ENCODE data around the gene GGN.
A peak's percentile ranks its signal among the peaks of the same experiment; 100 is the strongest.
"Not testable (repeated sequence)": the region's sequence is repeated elsewhere in the genome, so short reads cannot be mapped to it uniquely, and the experiment has no call there.

Gene GGN

GRCh38 chr19:38360839-38361631 lies 26.8 kb downstream of the GGN start:
- peak; percentile 58 for DNase-seq

DNA sequence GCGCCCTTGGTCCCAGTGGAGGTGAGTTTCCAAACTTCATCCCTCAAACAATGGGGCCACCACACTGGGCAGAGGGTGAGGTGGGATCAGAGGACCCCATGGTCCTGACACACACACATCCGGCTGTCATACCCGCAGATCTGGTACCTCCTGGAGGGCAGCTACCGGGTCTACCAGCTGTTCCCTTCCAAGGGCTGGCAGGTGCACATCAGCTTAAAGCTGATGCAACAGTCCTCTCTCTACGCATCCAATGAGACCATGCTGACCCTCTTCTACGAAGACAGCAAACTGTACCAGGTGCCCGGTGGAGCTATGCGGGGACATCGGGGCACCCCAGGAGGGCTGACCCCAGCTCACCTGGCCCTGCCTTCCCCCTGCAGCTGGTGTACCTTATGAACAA lies 27.5 kb downstream of the GGN start:
- DNase-seq = no peak

- no peak for DNase-seq
Measured at GRCh38 chr19:38359242-38360021, 28.4 kb downstream of the GGN start.

GRCh38 chr19:38358071-38358470 lies 29.8 kb downstream of the GGN start:
- no peak for DNase-seq

DNA sequence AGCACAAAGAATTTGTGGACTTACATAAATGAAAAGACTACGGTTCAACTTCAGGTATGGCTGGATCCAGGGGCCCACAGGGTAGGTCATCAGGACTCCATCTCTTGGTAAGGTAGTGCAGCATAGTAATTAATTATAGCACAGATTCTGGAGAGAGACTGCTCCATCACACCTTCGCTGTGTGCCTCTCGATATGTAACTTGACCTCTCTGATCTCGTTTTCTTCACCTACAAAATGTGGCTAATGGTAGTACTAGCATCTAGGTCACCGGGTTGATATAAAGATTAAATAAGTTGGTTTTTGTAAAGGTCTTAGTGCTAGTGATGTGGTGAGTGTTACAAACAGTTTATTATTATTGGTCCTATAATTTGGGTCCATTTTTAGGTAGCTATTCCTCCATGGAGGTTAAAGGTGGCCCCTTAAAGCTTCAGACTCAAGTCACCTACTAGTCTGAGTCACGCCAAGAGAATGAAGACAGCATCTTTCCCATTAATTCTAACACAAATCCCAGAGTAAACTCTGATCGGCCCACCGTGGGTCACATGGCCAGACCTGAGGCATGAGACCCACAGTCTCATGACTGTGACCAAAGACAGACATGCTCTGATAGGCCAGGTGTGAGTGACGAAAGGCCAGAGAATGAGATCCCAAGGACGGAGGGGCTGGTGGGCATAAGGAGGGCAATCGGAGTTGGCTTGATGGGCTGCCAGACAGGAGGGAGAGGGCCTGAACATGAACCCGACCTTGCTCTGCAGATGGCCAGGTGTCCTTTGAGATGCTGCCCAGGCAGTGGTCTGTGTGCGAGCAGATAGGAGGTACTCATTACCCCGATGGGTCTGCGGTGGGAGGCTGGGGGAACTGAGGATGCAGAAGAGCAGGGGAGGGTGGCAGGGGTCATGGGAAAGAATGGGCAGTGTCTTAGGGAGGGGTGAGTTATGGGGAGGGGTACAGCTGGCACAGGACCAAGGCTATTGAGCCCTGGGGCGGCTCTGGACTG lies 31.8 kb downstream of the GGN start:
- DNase-seq = no peak

DNA sequence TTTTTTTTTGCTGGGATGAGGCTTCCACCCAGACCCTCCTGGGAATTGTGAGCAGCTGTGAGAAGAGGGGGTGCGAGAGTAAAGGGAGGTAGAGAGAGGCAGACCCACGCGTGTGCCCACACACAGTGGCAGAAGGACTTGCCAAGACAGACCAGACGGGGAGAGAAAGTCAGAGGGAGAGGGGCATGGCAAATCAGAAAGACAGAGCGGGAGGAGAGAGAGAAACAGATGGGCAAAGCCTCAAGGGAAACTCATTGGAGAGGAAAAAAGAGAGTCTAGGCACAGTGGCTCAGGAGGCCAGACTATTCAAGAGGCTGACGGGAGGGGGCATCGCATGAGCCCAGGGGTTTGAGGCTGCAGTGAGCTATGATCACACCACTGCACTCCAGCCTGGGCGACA lies 35.2 kb downstream of the GGN start:
- DNase-seq = no peak

GRCh38 chr19:38351865-38352395 lies 35.9 kb downstream of the GGN start:
- DNase-seq = no peak

DNA sequence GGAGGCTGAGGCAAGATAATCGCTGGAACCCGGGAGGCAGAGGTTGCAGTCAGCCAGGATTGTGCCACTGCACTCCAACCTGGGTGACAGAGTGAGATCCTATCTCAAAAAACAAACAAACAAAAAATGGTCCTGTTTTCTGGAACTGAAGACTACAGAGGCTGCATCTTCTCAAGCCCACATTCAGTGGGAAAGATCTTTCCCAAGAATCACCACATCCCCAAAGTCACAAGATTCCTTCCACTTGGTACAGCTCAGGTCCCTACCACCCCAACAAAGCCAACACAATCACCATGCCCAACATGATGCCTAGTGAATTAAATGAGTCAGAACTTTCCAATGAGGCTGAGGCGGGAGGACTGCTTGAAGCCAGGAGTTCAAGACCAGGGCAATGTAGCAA lies 37.0 kb downstream of the GGN start:
- no peak for DNase-seq

DNA sequence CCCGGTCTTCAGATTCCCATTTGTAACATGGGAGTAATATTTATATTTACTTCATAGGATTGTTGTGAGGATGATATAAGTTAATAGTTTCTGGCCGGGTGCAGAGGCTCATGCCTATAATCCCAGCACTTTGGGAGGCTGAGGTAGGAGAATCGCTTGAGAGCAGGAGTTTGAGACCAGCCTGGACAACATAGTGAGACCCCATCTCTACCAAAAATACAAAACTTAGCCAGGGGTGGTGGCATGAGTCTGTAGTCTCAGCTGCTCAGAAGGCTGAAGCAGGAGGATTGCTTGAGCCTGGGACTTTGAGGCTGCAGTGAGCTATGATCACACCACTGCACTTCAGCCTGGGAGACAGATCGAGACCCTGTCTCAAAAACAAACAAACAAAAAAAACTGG lies 41.0 kb downstream of the GGN start:
- no peak for DNase-seq

DNA sequence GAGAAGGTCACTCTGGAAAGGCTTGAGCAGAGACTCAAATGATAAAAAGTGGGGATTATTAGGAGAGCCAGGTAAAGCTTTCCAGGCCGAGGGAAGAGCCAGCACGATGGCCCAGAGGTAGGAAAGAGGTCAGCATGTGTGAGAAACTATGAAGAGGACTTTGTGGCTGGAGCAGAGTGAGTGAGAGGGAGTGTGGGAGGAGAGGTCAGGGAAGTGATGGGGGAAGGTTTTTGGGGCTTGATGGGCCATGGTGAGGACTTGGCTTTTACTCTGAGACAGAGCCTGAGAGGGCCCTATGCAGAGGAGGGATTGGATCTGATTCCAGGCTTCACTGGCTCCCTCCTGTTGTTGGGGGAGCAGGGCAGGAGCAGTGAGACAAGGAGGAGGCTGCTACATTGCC lies 46.9 kb downstream of the GGN start:
- no peak for DNase-seq

- not testable (repeated sequence) for DNase-seq
Measured at GRCh38 chr19:38339011-38339410, 48.8 kb downstream of the GGN start.

DNA sequence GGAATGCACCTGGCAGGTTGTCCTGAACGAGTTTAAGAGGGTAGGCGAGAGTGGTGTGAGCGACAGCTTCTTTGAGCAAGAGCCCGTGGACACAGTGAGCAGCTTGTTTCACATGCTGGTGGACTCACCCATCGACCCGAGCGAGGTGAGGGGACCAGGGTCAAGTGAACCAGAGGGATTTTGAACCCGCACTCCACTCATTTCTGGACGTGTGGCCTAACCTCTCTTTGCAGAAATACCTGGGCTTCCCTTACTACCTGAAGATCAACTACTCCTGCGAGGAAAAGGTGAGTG lies 50.5 kb downstream of the GGN start:
- DNase-seq = no peak

DNA sequence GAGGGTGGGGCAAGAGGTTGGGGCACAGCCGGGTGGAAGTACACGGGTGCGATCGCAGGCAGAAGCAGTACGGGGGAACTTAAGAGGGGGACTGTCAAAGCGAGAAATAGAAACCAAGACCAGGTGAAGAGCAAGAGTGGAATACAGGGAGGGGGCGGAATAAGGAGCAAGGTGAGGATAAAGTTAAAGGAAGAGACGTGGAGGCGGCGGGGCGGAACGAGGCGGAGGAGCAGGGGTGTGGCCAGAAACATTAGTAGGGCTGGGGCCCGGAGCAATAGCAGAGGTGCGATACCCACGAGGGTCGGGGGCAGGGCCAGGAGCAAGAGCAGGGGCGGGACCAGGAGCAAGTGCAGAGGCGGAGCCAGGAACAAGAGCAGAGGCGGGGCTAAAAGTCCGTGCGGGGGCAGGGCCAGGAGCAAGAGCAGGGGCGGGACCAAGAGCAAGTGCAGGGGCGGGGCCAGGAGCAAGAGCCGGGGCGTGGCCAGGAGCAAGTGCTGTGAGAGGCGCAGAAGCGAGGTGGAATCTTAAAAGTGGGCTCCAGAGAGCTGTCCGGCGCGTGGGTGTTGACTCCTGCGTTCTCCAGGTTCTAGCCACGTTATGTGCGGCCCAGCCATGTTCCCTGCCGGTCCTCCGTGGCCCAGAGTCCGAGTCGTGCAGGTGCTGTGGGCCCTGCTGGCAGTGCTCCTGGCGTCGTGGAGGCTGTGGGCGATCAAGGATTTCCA lies 51.0 kb downstream of the GGN start:
- peak; percentile 99 for DNase-seq

DNA sequence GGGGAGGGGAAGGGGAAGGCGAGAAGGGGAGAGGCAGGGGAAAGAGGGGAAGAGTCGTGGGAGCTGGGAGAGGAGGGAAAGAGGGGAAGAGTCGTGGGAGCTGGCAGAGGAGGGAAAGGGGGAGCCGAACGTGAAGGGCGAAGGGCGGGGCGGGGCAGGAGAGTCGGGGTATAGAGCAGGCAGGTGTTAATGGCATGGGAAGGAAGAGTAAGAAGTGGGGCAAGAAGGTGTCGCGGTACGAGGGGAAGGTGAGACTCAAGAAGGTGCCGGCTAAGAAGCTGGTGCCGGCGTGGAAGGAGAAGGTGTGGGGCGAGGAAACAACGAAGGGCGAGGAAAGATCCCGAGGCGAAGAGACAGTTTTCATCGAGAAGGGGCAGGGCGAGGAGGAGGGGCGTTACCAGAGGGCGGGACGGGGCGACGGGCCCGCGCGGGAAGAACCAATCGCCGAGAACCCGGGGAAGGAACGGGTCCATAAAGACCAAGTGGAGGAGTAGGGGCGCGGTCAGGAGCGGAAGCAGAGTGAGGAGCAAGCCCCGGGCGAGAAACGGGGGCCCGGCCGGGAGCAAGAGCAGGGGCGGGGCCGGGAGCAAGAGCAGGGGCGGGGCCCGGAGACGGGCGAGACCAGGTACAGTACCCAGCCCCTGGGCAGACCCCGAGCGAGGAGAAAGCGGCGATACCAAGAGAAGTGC lies 51.7 kb downstream of the GGN start:
- DNase-seq = peak; percentile 98
